HG03378 (cell line): ENCODE data around the gene P3H3.

Experiments
- ATAC-seq: cut with Tn5 transposase; IDR thresholded peaks from one replicate; pipeline ENCODE4 v1.9.1; 2021; ENCODE audit warnings: mild to moderate bottlenecking, moderate library complexity; ENCODE audit not compliant: unreplicated experiment

Gene P3H3

GRCh38 chr12:6826125-6826733 lies 2.0 kb upstream of the P3H3 start:
- no peak for ATAC-seq

- no peak for ATAC-seq
Observed at GRCh38 chr12:6826734-6827436, 1.3 kb upstream of the P3H3 start.

GRCh38 chr12:6827437-6827911 lies 733 bp upstream of the P3H3 start:
- no peak for ATAC-seq

- ATAC-seq = no peak
Observed at GRCh38 chr12:6828781-6829535, 751 bp downstream of the P3H3 start.

GRCh38 chr12:6829536-6830220 lies 1.5 kb downstream of the P3H3 start:
- no peak for ATAC-seq

- ATAC-seq = no peak
Observed at GRCh38 chr12:6830286-6830890, 2.2 kb downstream of the P3H3 start.

GRCh38 chr12:6830999-6831398 lies 2.8 kb downstream of the P3H3 start:
- no peak for ATAC-seq

GRCh38 chr12:6831450-6831995 lies 3.3 kb downstream of the P3H3 start:
- no peak for ATAC-seq

GRCh38 chr12:6832125-6832524 lies 3.9 kb downstream of the P3H3 start:
- no peak for ATAC-seq

GRCh38 chr12:6833189-6833890 lies 5.1 kb downstream of the P3H3 start:
- ATAC-seq = no peak

- no peak for ATAC-seq
Observed at GRCh38 chr12:6834254-6834653, 6.0 kb downstream of the P3H3 start.

- ATAC-seq = no peak
Observed at GRCh38 chr12:6834873-6835272, 6.7 kb downstream of the P3H3 start.

GRCh38 chr12:6836851-6837250 lies 8.6 kb downstream of the P3H3 start:
- ATAC-seq = no peak

GRCh38 chr12:6837370-6838060 lies 9.3 kb downstream of the P3H3 start:
- ATAC-seq = no peak

GRCh38 chr12:6838854-6839253 lies 10.6 kb downstream of the P3H3 start:
- no peak for ATAC-seq

- no peak for ATAC-seq
Observed at GRCh38 chr12:6839482-6840201, 11.4 kb downstream of the P3H3 start.

- ATAC-seq = no peak
Observed at GRCh38 chr12:6840330-6840729, 12.1 kb downstream of the P3H3 start.

- ATAC-seq = no peak
Observed at GRCh38 chr12:6840761-6841515, 12.7 kb downstream of the P3H3 start, which contains the start of gene GNB3. TSS of gene GNB3 (plus strand) at chr12:6840925. CDS start at chr12:6841288, 363 bp downstream.
